ENCODE measurements around the gene GJA5.

DNA sequence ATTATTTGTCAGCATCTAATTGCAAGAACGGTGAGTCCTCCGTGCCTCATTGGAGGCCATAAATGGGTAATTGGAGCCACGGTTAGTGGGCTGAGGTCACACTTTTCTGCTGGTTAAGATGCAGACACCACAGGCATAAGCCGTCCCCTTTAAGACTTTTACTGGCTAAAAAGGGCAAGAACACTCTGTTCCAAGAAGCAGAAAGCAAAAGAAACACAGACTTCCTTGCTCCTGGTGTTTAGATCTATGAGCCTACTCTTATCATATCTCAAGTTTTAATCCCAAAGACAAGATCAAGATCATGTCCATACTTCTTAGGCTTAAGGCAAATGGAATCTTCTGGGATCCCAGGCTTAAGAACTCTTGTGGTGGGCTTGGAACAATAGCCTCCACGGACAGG, 17.3 kb upstream of the GJA5 start:
- TF ChIP-seq POLR2A (IDR thresholded peaks at IDR 0.05; ENCODE audit: extremely low read depth, insufficient read length) (no peak), CTCF (IDR thresholded peaks at IDR 0.05; ENCODE audit: low read depth, low read length) (no peak)
- TF ChIP-seq, protein P1, sequence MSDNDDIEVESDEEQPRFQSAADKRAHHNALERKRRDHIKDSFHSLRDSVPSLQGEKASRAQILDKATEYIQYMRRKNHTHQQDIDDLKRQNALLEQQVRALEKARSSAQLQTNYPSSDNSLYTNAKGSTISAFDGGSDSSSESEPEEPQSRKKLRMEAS (IDR thresholded peaks at IDR 0.05; ENCODE audit: low read depth, low read length), result no peak

All from NB4 (cell line).